Endodermal cell (in vitro differentiated cells): ENCODE measurements around the gene ASH1L. TPM values are rescaled to one million over a fixed set of nuclear protein-coding genes. Genes with fewer than 3 reads are reported as not detected.
"Not testable (repeated sequence)": the region's sequence is repeated elsewhere in the genome, so short reads cannot be mapped to it uniquely, and the experiment has no call there.

Source experiments
- DNase-seq: peaks from one replicate; pipeline ENCODE4 v3.0.0-alpha.2; 2017
- H3K27ac ChIP-seq: 2 replicates; pipeline ENCODE4 v1.5.1; 2013; ENCODE audit warnings: mild to moderate bottlenecking, low read depth, low read length, moderate library complexity
- H3K27me3 ChIP-seq: 2 replicates; pipeline ENCODE4 v1.6.1; 2013; ENCODE audit warnings: mild to moderate bottlenecking, low read length, moderate library complexity; ENCODE audit not compliant: insufficient read depth, control insufficient read depth, poor library complexity, severe bottlenecking
- H3K36me3 ChIP-seq: 2 replicates; pipeline ENCODE4 v1.7.0; 2013; ENCODE audit warnings: mild to moderate bottlenecking, low read length, moderate library complexity; ENCODE audit not compliant: control insufficient read depth, insufficient read depth
- H3K4me1 ChIP-seq: one replicate; pipeline ENCODE4 v1.7.0; 2013; ENCODE audit warnings: low read length; ENCODE audit not compliant: control insufficient read depth, insufficient read depth
- H3K4me3 ChIP-seq: 2 replicates; pipeline ENCODE4 v1.5.1; 2013; ENCODE audit warnings: mild to moderate bottlenecking, low read length, moderate library complexity
- H3K9ac ChIP-seq: 2 replicates; pipeline ENCODE4 v1.6.1; 2013; ENCODE audit warnings: mild to moderate bottlenecking, low read length, moderate library complexity; ENCODE audit not compliant: poor library complexity, severe bottlenecking; ENCODE audit errors: extremely low read depth
- H3K9me3 ChIP-seq: 2 replicates; pipeline ENCODE4 v1.6.1; 2013; ENCODE audit warnings: mild to moderate bottlenecking, low read length, moderate library complexity; ENCODE audit not compliant: control insufficient read depth
- H3K27ac Mint-ChIP-seq: 2 replicates; pipeline ENCODE4 v1.8.0; 2020; ENCODE audit warnings: mixed read lengths
- H3K27me3 Mint-ChIP-seq: 2 replicates; pipeline ENCODE4 v1.8.0; 2021; ENCODE audit warnings: mild to moderate bottlenecking, mixed read lengths; ENCODE audit not compliant: insufficient read depth
- H3K36me3 Mint-ChIP-seq: 2 replicates; pipeline ENCODE4 v1.8.0; 2020; ENCODE audit warnings: low read depth, mixed read lengths
- H3K4me1 Mint-ChIP-seq: 2 replicates; pipeline ENCODE4 v1.8.0; 2020; ENCODE audit warnings: mixed read lengths
- H3K4me3 Mint-ChIP-seq: 2 replicates; pipeline ENCODE4 v1.8.0; 2020; ENCODE audit warnings: mild to moderate bottlenecking, moderate library complexity, mixed read lengths
- H3K9me3 Mint-ChIP-seq: 2 replicates; pipeline ENCODE4 v1.8.0; 2020; ENCODE audit warnings: mild to moderate bottlenecking, mixed read lengths
- CTCF ChIP-seq: fragments of 200-600 bp; sonication (generic); conservative IDR thresholded peaks from 2 replicates; pipeline ENCODE4 v1.5.0; 2021; ENCODE audit warnings: antibody characterized with exemption, mild to moderate bottlenecking
- WGBS, 2 experiments: methylation state at CpG; one replicate each; pipeline versions ENCODE4 v1.1.5 to v1.1.7; 2013; ENCODE audit warnings: missing lambda C conversion rate in 2 of 2, mixed read lengths in 1 of 2; ENCODE audit not compliant: insufficient coverage in 1 of 2, insufficient read length in 1 of 2; 5-methylcytosine and 5-hydroxymethylcytosine counted together
- total RNA-seq, 2 donors: library from RNA; stranded (reverse); fragmentation: NEBNext Ultra II Directional in 1 of 2; extraction: Animal tissue kit (Norgen Biotek cat#: 25700) in 1 of 2; gene quantifications; 2 replicates in 1 of 2; 3 replicates in 1 of 2; pipeline ENCODE4 v1.2.1, GENCODE V29; 2021

The ASH1L gene
- total RNA-seq, 2 donors from 2014 or later, result 34.5 to 37.0 TPM

GRCh38 chr1:155590516-155591247 is 28.1 kb upstream of the ASH1L start:
- H3K36me3 Mint-ChIP-seq, H3K9ac ChIP-seq, H3K27me3 ChIP-seq, H3K9me3 Mint-ChIP-seq, H3K9me3 ChIP-seq, H3K27ac Mint-ChIP-seq, H3K27me3 Mint-ChIP-seq, H3K27ac ChIP-seq, H3K4me3 Mint-ChIP-seq, H3K4me1 ChIP-seq, H3K36me3 ChIP-seq, DNase-seq, H3K4me1 Mint-ChIP-seq, H3K4me3 ChIP-seq: not testable (repeated sequence)
- peak; percentile 39 for TF ChIP-seq CTCF
- WGBS, 2 experiments, result 91% methylated on average over 14 to 20 of the region's 20 CpGs

- not testable (repeated sequence) for H3K4me1 Mint-ChIP-seq, H3K27me3 Mint-ChIP-seq, H3K4me1 ChIP-seq, H3K27me3 ChIP-seq, H3K27ac Mint-ChIP-seq, H3K9me3 ChIP-seq, H3K9me3 Mint-ChIP-seq, H3K27ac ChIP-seq, H3K36me3 ChIP-seq, H3K4me3 Mint-ChIP-seq, DNase-seq, H3K9ac ChIP-seq, H3K4me3 ChIP-seq, H3K36me3 Mint-ChIP-seq
- 100% methylated on average over 1 of the region's 3 CpGs; no CpG with 5 or more reads in 1 of the 2 experiments for WGBS, 2 experiments
These were observed 26.7 kb upstream of the ASH1L start for GRCh38 chr1:155589282-155589681.

GRCh38 chr1:155583846-155584245 is 21.2 kb upstream of the ASH1L start:
- H3K36me3 Mint-ChIP-seq, result not testable (repeated sequence)

GRCh38 chr1:155575608-155576007 is 13.0 kb upstream of the ASH1L start:
- not testable (repeated sequence) for H3K9me3 Mint-ChIP-seq, H3K9me3 ChIP-seq, H3K27me3 ChIP-seq, H3K4me3 ChIP-seq, DNase-seq, H3K4me3 Mint-ChIP-seq, H3K36me3 ChIP-seq, H3K4me1 ChIP-seq, H3K27me3 Mint-ChIP-seq, H3K9ac ChIP-seq, H3K4me1 Mint-ChIP-seq, H3K27ac ChIP-seq, H3K36me3 Mint-ChIP-seq, H3K27ac Mint-ChIP-seq
- WGBS, 2 experiments, result 98 to 100% methylated on average over 3 to 6 of the region's 6 CpGs

More at GRCh38 chr1:155583846-155584245, 21.2 kb upstream of the ASH1L start:
- not testable (repeated sequence) for H3K36me3 ChIP-seq, H3K4me1 Mint-ChIP-seq, H3K4me3 ChIP-seq, H3K27me3 ChIP-seq, H3K27ac Mint-ChIP-seq, H3K9me3 ChIP-seq, H3K9me3 Mint-ChIP-seq, H3K9ac ChIP-seq, H3K4me1 ChIP-seq, DNase-seq, H3K27ac ChIP-seq, H3K27me3 Mint-ChIP-seq, H3K4me3 Mint-ChIP-seq
- 89 to 100% methylated on average over 4 to 5 of the region's 6 CpGs for WGBS, 2 experiments
